Endodermal cell (in vitro differentiated cells): ENCODE data around the gene C1orf21. TPM values are rescaled to one million over a fixed set of nuclear protein-coding genes. Genes with fewer than 3 reads are reported as not detected.

Experiments
- DNase-seq: peaks from one replicate; pipeline ENCODE4 v3.0.0-alpha.2; 2017
- H3K27ac ChIP-seq: 2 replicates; pipeline ENCODE4 v1.5.1; 2013; ENCODE audit warnings: mild to moderate bottlenecking, low read depth, low read length, moderate library complexity
- H3K27me3 ChIP-seq: 2 replicates; pipeline ENCODE4 v1.6.1; 2013; ENCODE audit warnings: mild to moderate bottlenecking, low read length, moderate library complexity; ENCODE audit not compliant: insufficient read depth, control insufficient read depth, poor library complexity, severe bottlenecking
- H3K36me3 ChIP-seq: 2 replicates; pipeline ENCODE4 v1.7.0; 2013; ENCODE audit warnings: mild to moderate bottlenecking, low read length, moderate library complexity; ENCODE audit not compliant: control insufficient read depth, insufficient read depth
- H3K4me1 ChIP-seq: one replicate; pipeline ENCODE4 v1.7.0; 2013; ENCODE audit warnings: low read length; ENCODE audit not compliant: control insufficient read depth, insufficient read depth
- H3K4me3 ChIP-seq: 2 replicates; pipeline ENCODE4 v1.5.1; 2013; ENCODE audit warnings: mild to moderate bottlenecking, low read length, moderate library complexity
- H3K9ac ChIP-seq: 2 replicates; pipeline ENCODE4 v1.6.1; 2013; ENCODE audit warnings: mild to moderate bottlenecking, low read length, moderate library complexity; ENCODE audit not compliant: poor library complexity, severe bottlenecking; ENCODE audit errors: extremely low read depth
- H3K9me3 ChIP-seq: 2 replicates; pipeline ENCODE4 v1.6.1; 2013; ENCODE audit warnings: mild to moderate bottlenecking, low read length, moderate library complexity; ENCODE audit not compliant: control insufficient read depth
- H3K27ac Mint-ChIP-seq: 2 replicates; pipeline ENCODE4 v1.8.0; 2020; ENCODE audit warnings: mixed read lengths
- H3K27me3 Mint-ChIP-seq: 2 replicates; pipeline ENCODE4 v1.8.0; 2021; ENCODE audit warnings: mild to moderate bottlenecking, mixed read lengths; ENCODE audit not compliant: insufficient read depth
- H3K36me3 Mint-ChIP-seq: 2 replicates; pipeline ENCODE4 v1.8.0; 2020; ENCODE audit warnings: low read depth, mixed read lengths
- H3K4me1 Mint-ChIP-seq: 2 replicates; pipeline ENCODE4 v1.8.0; 2020; ENCODE audit warnings: mixed read lengths
- H3K4me3 Mint-ChIP-seq: 2 replicates; pipeline ENCODE4 v1.8.0; 2020; ENCODE audit warnings: mild to moderate bottlenecking, moderate library complexity, mixed read lengths
- H3K9me3 Mint-ChIP-seq: 2 replicates; pipeline ENCODE4 v1.8.0; 2020; ENCODE audit warnings: mild to moderate bottlenecking, mixed read lengths
- WGBS, 2 experiments: methylation state at CpG; one replicate each; pipeline versions ENCODE4 v1.1.5 to v1.1.7; 2013; ENCODE audit warnings: missing lambda C conversion rate in 2 of 2, mixed read lengths in 1 of 2; ENCODE audit not compliant: insufficient coverage in 1 of 2, insufficient read length in 1 of 2; 5-methylcytosine and 5-hydroxymethylcytosine counted together
- total RNA-seq, 2 donors: library from RNA; stranded (reverse); fragmentation: NEBNext Ultra II Directional in 1 of 2; extraction: Animal tissue kit (Norgen Biotek cat#: 25700) in 1 of 2; gene quantifications; 2 replicates in 1 of 2; 3 replicates in 1 of 2; pipeline ENCODE4 v1.2.1, GENCODE V29; 2021
- TF ChIP-seq, protein P1 (sequence below): fragments of 200-600 bp; sonication (generic); conservative IDR thresholded peaks from 2 replicates; pipeline ENCODE4 v1.5.0; 2021; ENCODE audit warnings: antibody characterized with exemption, mild to moderate bottlenecking

Gene C1orf21
- total RNA-seq, 2 donors from 2014 or later: 9.1 to 10.2 TPM

- Histone ChIP-seq H3K27me3 (no peaks in the 10 kb centered on the region), H3K4me1 (peaks cover 5% of the 10 kb centered on the region)
- WGBS, 2 experiments: 82% methylated on average over 1 of the region's 1 CpG; no CpG with 5 or more reads in 1 of the 2 experiments
Observed at GRCh38 chr1:184455786-184456185, 69.0 kb downstream of the C1orf21 start.

GRCh38 chr1:184456189-184456588, 69.4 kb downstream of the C1orf21 start:
- H3K4me3 ChIP-seq: no peak overlapping the region
- 80 to 95% methylated on average over 2 to 3 of the region's 3 CpGs for WGBS, 2 experiments
- Mint-ChIP-seq H3K27ac (no peak overlapping the region), H3K36me3 (peaks cover 2% of the 10 kb centered on the region), H3K27me3 (no peaks in the 10 kb centered on the region), H3K9me3 (peaks cover 5% of the 10 kb centered on the region), H3K4me3 (no peak overlapping the region), H3K4me1 (peaks cover 30% of the 10 kb centered on the region)
- no peaks in the 10 kb centered on the region for H3K27me3 ChIP-seq
- TF ChIP-seq, protein P1, sequence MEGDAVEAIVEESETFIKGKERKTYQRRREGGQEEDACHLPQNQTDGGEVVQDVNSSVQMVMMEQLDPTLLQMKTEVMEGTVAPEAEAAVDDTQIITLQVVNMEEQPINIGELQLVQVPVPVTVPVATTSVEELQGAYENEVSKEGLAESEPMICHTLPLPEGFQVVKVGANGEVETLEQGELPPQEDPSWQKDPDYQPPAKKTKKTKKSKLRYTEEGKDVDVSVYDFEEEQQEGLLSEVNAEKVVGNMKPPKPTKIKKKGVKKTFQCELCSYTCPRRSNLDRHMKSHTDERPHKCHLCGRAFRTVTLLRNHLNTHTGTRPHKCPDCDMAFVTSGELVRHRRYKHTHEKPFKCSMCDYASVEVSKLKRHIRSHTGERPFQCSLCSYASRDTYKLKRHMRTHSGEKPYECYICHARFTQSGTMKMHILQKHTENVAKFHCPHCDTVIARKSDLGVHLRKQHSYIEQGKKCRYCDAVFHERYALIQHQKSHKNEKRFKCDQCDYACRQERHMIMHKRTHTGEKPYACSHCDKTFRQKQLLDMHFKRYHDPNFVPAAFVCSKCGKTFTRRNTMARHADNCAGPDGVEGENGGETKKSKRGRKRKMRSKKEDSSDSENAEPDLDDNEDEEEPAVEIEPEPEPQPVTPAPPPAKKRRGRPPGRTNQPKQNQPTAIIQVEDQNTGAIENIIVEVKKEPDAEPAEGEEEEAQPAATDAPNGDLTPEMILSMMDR: no peak
- no peak for DNase-seq
- H3K36me3 ChIP-seq: no peaks in the 10 kb centered on the region
- H3K4me1 ChIP-seq: peaks cover 7% of the 10 kb centered on the region
- H3K9me3 ChIP-seq: no peaks in the 10 kb centered on the region
- H3K9ac ChIP-seq: no peak overlapping the region
- no peak overlapping the region for H3K27ac ChIP-seq

More at GRCh38 chr1:184455786-184456185, 69.0 kb downstream of the C1orf21 start:
- TF ChIP-seq, protein P1: no peak
- Histone ChIP-seq H3K9ac (no peak overlapping the region), H3K4me3 (no peak overlapping the region), H3K9me3 (no peaks in the 10 kb centered on the region), H3K36me3 (no peaks in the 10 kb centered on the region), H3K27ac (no peak overlapping the region)
- no peak for DNase-seq
- Mint-ChIP-seq H3K9me3 (peaks cover 5% of the 10 kb centered on the region), H3K4me3 (no peak overlapping the region), H3K27me3 (no peaks in the 10 kb centered on the region), H3K27ac (no peak overlapping the region), H3K4me1 (peaks cover 27% of the 10 kb centered on the region), H3K36me3 (peaks cover 2% of the 10 kb centered on the region)

DNA sequence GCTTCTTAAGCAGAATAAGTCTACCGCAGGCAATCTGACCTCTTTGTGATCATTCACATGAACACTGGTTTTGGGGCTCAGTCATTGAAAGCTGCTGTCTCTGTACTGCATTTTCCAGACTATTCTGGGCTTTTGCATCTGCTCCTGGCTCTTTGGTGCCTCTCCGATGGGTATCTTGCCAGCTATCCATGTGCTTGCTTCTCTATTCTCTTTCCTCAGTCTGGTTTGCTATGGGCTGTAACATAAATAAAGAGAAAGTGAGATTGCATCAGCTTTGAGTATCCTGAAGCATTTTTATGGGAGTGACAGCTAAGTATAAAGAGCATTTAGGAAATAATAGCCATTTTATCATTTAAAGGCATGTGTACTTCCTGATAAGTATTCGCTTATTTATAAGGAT, 70.7 kb downstream of the C1orf21 start:
- H3K4me3 Mint-ChIP-seq: no peak overlapping the region
- Histone ChIP-seq H3K27ac (no peak overlapping the region), H3K4me3 (no peak overlapping the region), H3K9me3 (no peaks in the 10 kb centered on the region), H3K4me1 (peaks cover 7% of the 10 kb centered on the region), H3K9ac (no peak overlapping the region), H3K27me3 (no peaks in the 10 kb centered on the region), H3K36me3 (no peaks in the 10 kb centered on the region)
- TF ChIP-seq, protein P1: no peak
- WGBS, 2 experiments: 94 to 100% methylated on average over 1 to 3 of the region's 3 CpGs
- H3K36me3 Mint-ChIP-seq: peaks cover 2% of the 10 kb centered on the region
- no peak for DNase-seq
- no peak overlapping the region for H3K27ac Mint-ChIP-seq
- no peaks in the 10 kb centered on the region for H3K27me3 Mint-ChIP-seq
- H3K9me3 Mint-ChIP-seq: peaks cover 5% of the 10 kb centered on the region
- peaks cover 30% of the 10 kb centered on the region for H3K4me1 Mint-ChIP-seq
